GM12878 (cell line): ENCODE results near the gene ZNF302. TPM values are rescaled to one million over a fixed set of nuclear protein-coding genes. Genes with fewer than 3 reads are reported as not detected.

ENCODE experiments used
- ATAC-seq: fragments of 200-7000 bp; cut with Tn5 transposase; 3 replicates; pipeline ENCODE4 v1.9.1; 2020; ENCODE audit warnings: mild to moderate bottlenecking, moderate library complexity
- BruUV-seq: library from RNA; stranded (reverse); fragments of 400-500 nt; replicated peaks from 2 replicates; lab custom pipeline; 2021; lab: Mats Ljungman, UMichigan
- CTCF ChIA-PET: fragments of 300-600 bp; sonication (Branson Sonifier 250); formaldehyde crosslinking; extraction: SDS; loops from one replicate; lab custom pipeline; 2021; ENCODE audit warnings: inconsistent platforms; lab: Yijun Ruan, JAX
- POLR2A ChIA-PET: fragments of 350-600 bp; formaldehyde crosslinking; extraction: SDS; loops from one replicate; lab custom pipeline; 2021; ENCODE audit warnings: inconsistent platforms; lab: Charles Lee
- RAD21 ChIA-PET: fragments of 300-600 bp; sonication (Branson Sonifier 250); formaldehyde crosslinking; loops from one replicate; lab custom pipeline; 2023; ENCODE audit warnings: antibody characterized with exemption; ENCODE audit not compliant: unreplicated experiment; lab: Charles Lee
- SMC1A ChIA-PET: fragments of 300-600 bp; sonication (Branson Sonifier 250); formaldehyde crosslinking; loops from one replicate; lab custom pipeline; 2023; ENCODE audit not compliant: unreplicated experiment, uncharacterized antibody; lab: Charles Lee
- DNase-seq: peaks from one replicate; pipeline ENCODE4 v3.0.0-alpha.2; 2011; ENCODE audit warnings: low read depth, low spot score
- FAIRE-seq: peaks from 3 replicates; lab custom pipeline; 2011; peaks lifted over from hg19 to GRCh38; lab: Jason Lieb, UNC
- H2AFZ ChIP-seq: 2 replicates; pipeline ENCODE4 v1.6.0; 2011; ENCODE audit warnings: low read depth, low read length, control low read depth; ENCODE audit not compliant: control insufficient read depth
- H3K27ac ChIP-seq: 2 replicates; pipeline ENCODE4 v1.5.1; 2011; ENCODE audit warnings: control low read depth; ENCODE audit not compliant: control insufficient read depth, insufficient read depth
- H3K27me3 ChIP-seq, 2 experiments: replicated peaks in 1 of 2; 2 replicates each; pipeline versions ENCODE4 v1.6.0 to v1.6.1; 2011; ENCODE audit warnings: low read length in 1 of 2; ENCODE audit not compliant: control insufficient read depth in 2 of 2, insufficient read depth in 2 of 2
- H3K36me3 ChIP-seq, 2 experiments: 2 replicates each; pipeline ENCODE4 v1.5.1; 2011; ENCODE audit warnings: low read length in 1 of 2; ENCODE audit not compliant: control insufficient read depth in 2 of 2, insufficient read depth in 2 of 2
- H3K4me1 ChIP-seq: 2 replicates; pipeline ENCODE4 v1.6.1; 2011; ENCODE audit warnings: mild to moderate bottlenecking, low read length, moderate library complexity, mixed read lengths; ENCODE audit not compliant: control insufficient read depth, insufficient read depth
- H3K4me2 ChIP-seq: 2 replicates; pipeline ENCODE4 v1.6.0; 2011; ENCODE audit warnings: control low read depth; ENCODE audit not compliant: control insufficient read depth, insufficient read depth
- H3K4me3 ChIP-seq: fragments of 200-600 bp; sonication (generic); 2 replicates; pipeline ENCODE4 v1.5.1; 2016
- H3K79me2 ChIP-seq: 2 replicates; pipeline ENCODE4 v1.6.0; 2011; ENCODE audit warnings: low read length; ENCODE audit not compliant: control insufficient read depth, insufficient read depth
- H3K9ac ChIP-seq: 2 replicates; pipeline ENCODE4 v1.8.0; 2011; ENCODE audit warnings: low read length, control low read depth, mixed read lengths; ENCODE audit not compliant: control insufficient read depth, insufficient read depth
- H3K9me3 ChIP-seq: replicated peaks from 3 replicates; pipeline ENCODE4 v1.5.1; 2011; ENCODE audit warnings: mild to moderate bottlenecking, low read length; ENCODE audit not compliant: control insufficient read depth, insufficient read depth
- H4K20me1 ChIP-seq: 2 replicates; pipeline ENCODE4 v1.6.0; 2011; ENCODE audit not compliant: control insufficient read depth, insufficient read depth
- CBX5 ChIP-seq: sonication (generic); IDR thresholded peaks from 2 replicates; pipeline ENCODE4 v1.6.1; 2016; ENCODE audit warnings: low read depth, moderate library complexity, mild to moderate bottlenecking, inconsistent platforms
- MEF2A ChIP-seq: IDR thresholded peaks from 2 replicates; pipeline ENCODE4 v1.6.1; 2011; ENCODE audit warnings: low read depth, mild to moderate bottlenecking, low read length, moderate library complexity; ENCODE audit not compliant: insufficient read depth
- SRF ChIP-seq, 2 experiments: IDR thresholded peaks; 2 replicates each; pipeline ENCODE4 v1.6.1; 2011; ENCODE audit warnings: low read depth in 2 of 2, low read length in 2 of 2, mild to moderate bottlenecking in 1 of 2, moderate library complexity in 1 of 2
- WGBS: methylation state at CpG from one replicate; pipeline ENCODE4 v1.1.6; 2016; ENCODE audit warnings: low lambda C conversion rate; ENCODE audit not compliant: insufficient replicate concordance, insufficient coverage; ENCODE audit errors: missing lambda C conversion rate; 5-methylcytosine and 5-hydroxymethylcytosine counted together
- in situ Hi-C: fragments of 300-500 bp; cut with MboI; formaldehyde crosslinking; loops from 9 replicates; pipeline ENCODE4 v1.14.3; 2018; ENCODE audit warnings: mixed read lengths
- intact Hi-C: fragments of 100-400 bp; cut with micrococcal nuclease; formaldehyde crosslinking; loops from one replicate; pipeline ENCODE4 v1.14.2; 2022; ENCODE audit not compliant: unreplicated experiment
- polyA plus RNA-seq, 11 experiments: library from polyadenylated mRNA; depleted of rRNA in 4 of 11; unstranded in 6 of 11; stranded (reverse) in 5 of 11; fragments of >200 nt; fragmentation: Nextera tagmentation in 4 of 11; fragmentation: Illumina TruSeq in 1 of 11; extraction: Ambion mirVana in 4 of 11; extraction: Trizol in 1 of 11; gene quantifications; 1 replicate in 1 of 11; 2 replicates in 10 of 11; pipeline versions ENCODE4 v1.2.1 to v1.2.3, GENCODE V29; 2011 to 2016; ENCODE audit warnings: inconsistent platforms in 2 of 11, missing spikeins in 2 of 11, low read depth in 1 of 11
- total RNA-seq, 4 experiments: library from RNA; depleted of rRNA in 3 of 4; stranded (reverse); fragments of >200 nt in 3 of 4; fragmentation: Illumina TruSeq in 1 of 4; extraction: Trizol in 1 of 4; gene quantifications; 2 replicates each; pipeline versions ENCODE4 v1.2.1 to v1.2.3, GENCODE V29; 2013 to 2021
- TF ChIP-seq, protein P1 (sequence below): fragments of 450-650 bp; IDR thresholded peaks from 2 replicates; pipeline ENCODE4 v1.6.1; 2016; ENCODE audit warnings: mild to moderate bottlenecking, moderate library complexity, borderline replicate concordance

ZNF302 gene
- total and polyA plus RNA-seq, 10 of the 15 experiments (the other 5 are each of a cell fraction or from before 2014, with no cell fraction given) = 8.4 to 35.4 (median 19.7) TPM

DNA sequence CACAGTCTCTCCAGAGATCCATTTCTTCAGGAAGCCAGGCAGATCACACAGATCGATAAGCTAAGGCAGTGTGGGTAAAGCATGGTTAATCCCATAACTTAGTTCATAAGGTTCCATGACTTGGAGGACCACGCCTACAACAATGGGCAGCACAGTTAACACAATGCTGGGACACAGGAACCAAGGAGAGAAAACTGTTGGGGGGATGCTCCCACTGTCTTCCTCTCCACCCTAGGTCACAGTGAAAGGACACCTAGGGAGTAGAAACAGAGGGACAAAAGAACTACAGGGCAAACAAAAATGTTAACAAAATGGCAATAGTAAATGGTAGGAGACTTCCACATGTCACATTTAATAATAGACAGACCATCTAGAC, 35.8 kb downstream of the ZNF302 start:
- no peaks in the 10 kb centered on the region for H4K20me1 ChIP-seq
- WGBS = 41% methylated on average over 2 of the region's 2 CpGs
- peaks cover 4% of the 10 kb centered on the region; the same call in 1 of the 3 replicates for H3K9me3 ChIP-seq
- intact Hi-C loops (loop anchor here (10.0 kb wide), 1 partner anchor 928 kb away; no protein-coding TSS in a partner anchor), in situ Hi-C loops (loop anchor here (5.0 to 25.0 kb wide), 2 partner anchors 76 to 926 kb away; partner anchors contain the start of gene KCTD15)
- DNase-seq (no peak), ATAC-seq (no peak), FAIRE-seq (no peak)
- no peak overlapping the region for H3K4me3 ChIP-seq
- CTCF ChIA-PET = interaction anchor here (1.2 to 3.4 kb wide), 4 partner anchors 8 to 210 kb away, joined by 3 to 45 read pairs (median 4); no protein-coding TSS in a partner anchor
- H3K27me3 ChIP-seq = no peaks in the 10 kb centered on the region
- no peak overlapping the region for H3K27ac ChIP-seq
- H3K4me2 ChIP-seq = no peak overlapping the region
- H3K36me3 ChIP-seq = no peaks in the 10 kb centered on the region
- TF ChIP-seq SRF (IDR thresholded peaks at IDR 0.05; ENCODE audit: low read depth in 2 of 2, low read length in 2 of 2) (no peak), MEF2A (no peak), CBX5 (0 out of 2 replicates have a peak, but pooled peaks have one; percentile 50)
- TF ChIP-seq, protein P1, sequence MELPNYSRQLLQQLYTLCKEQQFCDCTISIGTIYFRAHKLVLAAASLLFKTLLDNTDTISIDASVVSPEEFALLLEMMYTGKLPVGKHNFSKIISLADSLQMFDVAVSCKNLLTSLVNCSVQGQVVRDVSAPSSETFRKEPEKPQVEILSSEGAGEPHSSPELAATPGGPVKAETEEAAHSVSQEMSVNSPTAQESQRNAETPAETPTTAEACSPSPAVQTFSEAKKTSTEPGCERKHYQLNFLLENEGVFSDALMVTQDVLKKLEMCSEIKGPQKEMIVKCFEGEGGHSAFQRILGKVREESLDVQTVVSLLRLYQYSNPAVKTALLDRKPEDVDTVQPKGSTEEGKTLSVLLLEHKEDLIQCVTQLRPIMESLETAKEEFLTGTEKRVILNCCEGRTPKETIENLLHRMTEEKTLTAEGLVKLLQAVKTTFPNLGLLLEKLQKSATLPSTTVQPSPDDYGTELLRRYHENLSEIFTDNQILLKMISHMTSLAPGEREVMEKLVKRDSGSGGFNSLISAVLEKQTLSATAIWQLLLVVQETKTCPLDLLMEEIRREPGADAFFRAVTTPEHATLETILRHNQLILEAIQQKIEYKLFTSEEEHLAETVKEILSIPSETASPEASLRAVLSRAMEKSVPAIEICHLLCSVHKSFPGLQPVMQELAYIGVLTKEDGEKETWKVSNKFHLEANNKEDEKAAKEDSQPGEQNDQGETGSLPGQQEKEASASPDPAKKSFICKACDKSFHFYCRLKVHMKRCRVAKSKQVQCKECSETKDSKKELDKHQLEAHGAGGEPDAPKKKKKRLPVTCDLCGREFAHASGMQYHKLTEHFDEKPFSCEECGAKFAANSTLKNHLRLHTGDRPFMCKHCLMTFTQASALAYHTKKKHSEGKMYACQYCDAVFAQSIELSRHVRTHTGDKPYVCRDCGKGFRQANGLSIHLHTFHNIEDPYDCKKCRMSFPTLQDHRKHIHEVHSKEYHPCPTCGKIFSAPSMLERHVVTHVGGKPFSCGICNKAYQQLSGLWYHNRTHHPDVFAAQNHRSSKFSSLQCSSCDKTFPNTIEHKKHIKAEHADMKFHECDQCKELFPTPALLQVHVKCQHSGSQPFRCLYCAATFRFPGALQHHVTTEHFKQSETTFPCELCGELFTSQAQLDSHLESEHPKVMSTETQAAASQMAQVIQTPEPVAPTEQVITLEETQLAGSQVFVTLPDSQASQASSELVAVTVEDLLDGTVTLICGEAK = no peak
- SMC1A ChIA-PET = interaction anchor here (0.6 to 1.5 kb wide), 7 partner anchors 15 to 252 kb away, joined by 3 to 4 read pairs (median 3); no protein-coding TSS in a partner anchor
- no peaks in the 10 kb centered on the region for H3K79me2 ChIP-seq
- RAD21 ChIA-PET = interaction anchor here (1.7 kb wide), 1 partner anchor 73 kb away, joined by 8 read pairs; no protein-coding TSS in a partner anchor
- POLR2A ChIA-PET = no interaction called here
- no peak overlapping the region for H3K9ac ChIP-seq
- no TSS peak for BruUV-seq
- H3K4me1 ChIP-seq = no peaks in the 10 kb centered on the region
- H2AFZ ChIP-seq = no peak overlapping the region
